Inflammatory macrophage treated with lipopolysaccharide for 1 hour (primary cell): ENCODE data around the gene ARFRP1.

Source experiments
- DNase-seq, 2 donors: peaks; one replicate each; pipeline ENCODE4 v3.0.0-alpha.2; 2020 to 2022

ARFRP1 gene

GRCh38 chr20:63701329-63702035 is 6.3 kb downstream of the ARFRP1 start:
- no peak for DNase-seq

DNA sequence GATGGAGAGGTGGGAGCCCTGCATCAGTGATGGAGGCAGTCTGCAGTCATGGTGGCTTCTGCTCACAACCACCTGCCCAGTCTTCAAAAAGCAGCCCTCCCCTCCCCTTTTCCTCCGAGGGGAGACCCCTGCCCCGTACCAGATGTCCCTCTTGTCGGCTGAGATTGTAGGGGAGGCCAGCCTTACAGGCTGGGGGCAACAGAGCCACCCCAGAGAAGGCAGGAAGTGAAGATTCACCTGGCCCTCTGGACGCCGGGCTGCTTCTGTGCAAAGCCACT is 6.8 kb downstream of the ARFRP1 start:
- no peak for DNase-seq

- no peak for DNase-seq
Observed at GRCh38 chr20:63700199-63701050, 7.4 kb downstream of the ARFRP1 start.

GRCh38 chr20:63699466-63700198 is 8.1 kb downstream of the ARFRP1 start:
- no peak for DNase-seq

DNA sequence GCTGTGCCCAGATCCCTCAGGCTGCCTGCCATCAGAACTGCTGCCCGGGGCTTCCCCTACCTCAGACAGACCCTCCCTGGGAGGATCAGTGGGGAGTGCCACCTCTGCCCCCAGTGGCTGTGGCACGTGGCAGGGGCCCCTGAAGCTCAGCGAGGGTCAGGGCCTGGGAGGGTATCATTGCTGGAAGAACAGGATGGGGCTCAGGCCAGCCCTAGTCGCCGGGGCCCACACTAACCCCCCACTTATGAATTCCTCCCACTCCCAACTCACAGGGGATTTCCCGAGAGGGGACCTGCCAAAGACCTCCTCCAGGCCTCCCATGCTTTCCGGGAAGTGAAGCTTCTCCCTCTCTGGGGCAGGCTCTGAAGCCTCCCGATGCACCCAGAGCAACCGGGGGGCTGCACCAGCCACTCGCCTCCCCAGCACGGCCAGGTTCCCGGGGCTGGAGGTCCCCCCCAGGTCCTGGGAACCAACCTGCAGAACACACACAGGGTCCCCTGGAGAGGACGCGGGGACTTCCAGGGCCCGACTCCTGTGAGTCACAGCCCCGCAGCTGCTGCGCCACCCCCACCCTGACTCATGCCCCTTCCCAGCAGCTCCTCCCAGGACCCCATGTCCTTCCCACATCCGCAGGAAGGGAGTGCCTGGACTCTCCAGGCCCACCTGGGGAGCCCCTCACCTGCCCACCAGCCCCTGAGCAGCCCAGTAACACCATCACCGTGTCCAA is 8.9 kb downstream of the ARFRP1 start:
- DNase-seq = peak; percentile 18 to 42

DNA sequence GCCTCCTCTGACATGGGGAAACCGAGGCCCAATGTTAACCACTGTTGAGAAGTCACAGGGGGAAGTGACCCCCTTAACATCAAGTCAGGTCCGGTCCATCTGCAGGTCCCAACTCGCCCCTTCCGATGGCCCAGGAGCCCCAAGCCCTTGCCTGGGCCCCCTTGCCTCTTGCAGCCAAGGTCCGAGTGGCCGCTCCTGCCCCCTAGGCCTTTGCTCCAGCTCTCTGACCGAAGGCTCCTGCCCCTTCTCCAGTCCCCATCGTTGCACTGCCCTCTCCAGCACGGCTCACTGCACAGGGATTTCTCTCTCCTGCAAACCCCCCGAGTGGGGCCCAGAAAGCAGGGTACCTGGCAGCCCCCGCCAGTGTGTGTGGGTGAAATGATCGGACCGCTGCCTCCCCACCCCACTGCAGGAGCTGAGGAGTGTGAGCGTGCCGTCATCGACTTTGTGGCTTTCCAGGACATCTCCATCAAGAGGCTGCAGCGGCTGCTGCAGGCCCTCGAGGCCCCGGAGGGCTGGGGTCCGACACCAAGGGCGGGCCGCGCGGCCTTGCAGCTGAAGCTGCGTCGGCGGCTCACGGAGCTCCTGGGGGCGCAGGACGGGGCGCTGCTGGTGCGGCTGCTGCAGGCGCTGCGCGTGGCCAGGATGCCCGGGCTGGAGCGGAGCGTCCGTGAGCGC is 9.8 kb downstream of the ARFRP1 start:
- no peak for DNase-seq

DNA sequence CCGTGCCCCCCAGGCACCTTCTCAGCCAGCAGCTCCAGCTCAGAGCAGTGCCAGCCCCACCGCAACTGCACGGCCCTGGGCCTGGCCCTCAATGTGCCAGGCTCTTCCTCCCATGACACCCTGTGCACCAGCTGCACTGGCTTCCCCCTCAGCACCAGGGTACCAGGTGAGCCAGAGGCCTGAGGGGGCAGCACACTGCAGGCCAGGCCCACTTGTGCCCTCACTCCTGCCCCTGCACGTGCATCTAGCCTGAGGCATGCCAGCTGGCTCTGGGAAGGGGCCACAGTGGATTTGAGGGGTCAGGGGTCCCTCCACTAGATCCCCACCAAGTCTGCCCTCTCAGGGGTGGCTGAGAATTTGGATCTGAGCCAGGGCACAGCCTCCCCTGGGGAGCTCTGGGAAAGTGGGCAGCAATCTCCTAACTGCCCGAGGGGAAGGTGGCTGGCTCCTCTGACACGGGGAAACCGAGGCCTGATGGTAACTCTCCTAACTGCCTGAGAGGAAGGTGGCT is 10.4 kb downstream of the ARFRP1 start:
- no peak for DNase-seq

- no peak for DNase-seq
Observed at GRCh38 chr20:63696628-63697356, 11.0 kb downstream of the ARFRP1 start, which contains the start of gene TNFRSF6B. Gene TNFRSF6B (plus strand): TSS chr20:63696652. CDS start chr20:63696768, 116 bp downstream.

- peak in 1 of 2 donors; percentile 16 for DNase-seq
Observed at GRCh38 chr20:63696306-63696627, 11.5 kb downstream of the ARFRP1 start.

DNA sequence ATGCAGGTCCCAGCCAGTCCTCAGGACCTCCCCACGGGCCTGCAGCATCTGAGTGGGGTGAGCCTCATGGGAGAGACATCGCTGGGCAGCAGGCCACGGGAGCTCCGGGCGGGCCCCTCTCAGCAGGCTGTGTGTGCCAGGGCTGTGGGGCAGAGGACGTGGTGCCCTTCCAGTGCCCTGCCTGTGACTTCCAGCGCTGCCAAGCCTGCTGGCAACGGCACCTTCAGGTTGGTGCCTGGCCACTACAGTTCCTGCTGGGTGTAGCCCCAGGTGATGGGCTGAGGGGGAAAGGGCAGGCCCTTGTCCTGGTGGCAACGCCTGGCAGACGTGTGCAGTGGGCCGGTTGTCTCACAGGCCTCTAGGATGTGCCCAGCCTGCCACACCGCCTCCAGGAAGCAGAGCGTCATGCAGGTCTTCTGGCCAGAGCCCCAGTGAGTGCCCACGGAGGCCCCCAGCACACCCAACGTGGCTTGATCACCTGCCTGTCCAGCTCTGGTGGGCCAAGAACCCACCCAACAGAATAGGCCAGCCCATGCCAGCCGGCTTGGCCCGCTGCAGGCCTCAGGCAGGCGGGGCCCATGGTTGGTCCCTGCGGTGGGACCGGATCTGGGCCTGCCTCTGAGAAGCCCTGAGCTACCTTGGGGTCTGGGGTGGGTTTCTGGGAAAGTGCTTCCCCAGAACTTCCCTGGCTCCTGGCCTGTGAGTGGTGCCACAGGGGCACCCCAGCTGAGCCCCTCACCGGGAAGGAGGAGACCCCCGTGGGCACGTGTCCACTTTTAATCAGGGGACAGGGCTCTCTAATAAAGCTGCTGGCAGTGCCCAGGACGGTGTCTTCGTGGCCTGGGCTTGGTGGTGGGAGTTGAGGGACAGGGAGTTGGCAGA is 12.1 kb downstream of the ARFRP1 start:
- no peak for DNase-seq

DNA sequence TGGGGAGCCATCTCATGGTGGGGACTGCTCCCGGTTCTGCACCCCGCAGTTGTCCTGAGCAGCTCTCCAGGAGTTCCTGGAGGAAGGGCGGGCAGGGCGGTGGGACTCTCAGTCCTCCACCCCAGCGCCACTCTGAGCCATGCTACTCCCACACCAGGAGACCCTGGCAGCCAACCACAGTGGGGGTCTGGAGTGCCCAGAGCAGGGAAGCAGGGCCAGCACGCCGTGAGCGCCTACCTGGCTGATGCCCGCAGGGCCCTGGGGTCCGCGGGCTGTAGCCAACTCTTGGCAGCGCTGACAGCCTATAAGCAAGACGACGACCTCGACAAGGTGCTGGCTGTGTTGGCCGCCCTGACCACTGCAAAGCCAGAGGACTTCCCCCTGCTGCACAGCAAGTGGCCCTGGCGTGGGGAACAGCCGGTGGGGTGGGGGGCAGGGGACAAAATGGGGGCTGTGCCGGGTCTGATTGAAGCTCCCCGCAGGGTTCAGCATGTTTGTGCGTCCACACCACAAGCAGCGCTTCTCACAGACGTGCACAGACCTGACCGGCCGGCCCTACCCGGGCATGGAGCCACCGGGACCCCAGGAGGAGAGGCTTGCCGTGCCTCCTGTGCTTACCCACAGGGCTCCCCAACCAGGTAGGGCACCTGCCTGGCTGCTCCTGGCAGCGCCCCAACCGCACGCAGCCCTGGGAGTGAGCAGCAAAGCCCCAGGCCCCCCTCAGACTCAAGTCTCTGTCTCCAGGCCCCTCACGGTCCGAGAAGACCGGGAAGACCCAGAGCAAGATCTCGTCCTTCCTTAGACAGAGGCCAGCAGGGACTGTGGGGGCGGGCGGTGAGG is 13.0 kb downstream of the ARFRP1 start:
- DNase-seq = no peak

- no peak for DNase-seq
Observed at GRCh38 chr20:63693733-63694583, 13.8 kb downstream of the ARFRP1 start.

GRCh38 chr20:63693083-63693732 is 14.6 kb downstream of the ARFRP1 start:
- no peak for DNase-seq

GRCh38 chr20:63692436-63693082 is 15.2 kb downstream of the ARFRP1 start:
- DNase-seq = no peak

GRCh38 chr20:63691711-63692435 is 15.9 kb downstream of the ARFRP1 start:
- no peak for DNase-seq

DNA sequence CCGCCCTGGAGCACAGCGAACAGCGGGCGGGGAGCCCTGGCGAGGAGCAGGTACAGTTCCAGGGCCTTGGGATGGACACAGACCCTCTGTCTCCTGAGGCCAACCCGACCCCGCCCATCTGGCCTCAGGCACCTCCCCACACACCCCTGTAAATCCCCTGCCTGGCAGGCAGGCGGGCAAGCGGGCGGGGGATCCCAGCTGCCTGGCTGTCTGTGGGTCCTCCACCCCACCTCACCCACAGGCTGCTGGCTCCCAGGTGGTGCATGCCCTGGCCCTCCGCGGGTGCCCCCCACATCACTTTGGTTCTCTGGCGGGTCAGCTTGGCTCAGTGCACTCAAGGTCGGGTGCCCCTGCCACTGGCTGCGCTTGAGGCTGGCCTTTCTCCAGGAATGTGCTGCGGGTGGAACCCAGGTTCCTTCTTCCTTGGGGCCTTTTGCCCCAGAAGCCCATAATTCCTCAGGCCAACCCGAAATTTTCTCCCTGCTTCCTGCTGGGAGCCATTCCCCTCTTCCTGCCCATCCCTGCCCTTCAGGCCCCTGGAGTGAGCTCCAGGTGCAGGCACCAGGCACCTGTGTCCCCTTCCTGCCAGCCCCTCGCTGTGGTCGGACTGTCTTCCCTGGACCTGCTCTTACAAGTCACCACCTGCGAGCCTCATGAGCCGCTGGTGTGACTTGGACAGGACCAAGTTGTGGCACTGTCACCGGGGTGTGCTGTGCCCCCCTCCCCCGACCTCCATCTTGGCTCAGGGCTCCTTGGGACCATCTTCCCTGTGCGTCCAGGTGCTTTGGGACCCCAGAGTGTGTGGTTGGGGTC is 16.7 kb downstream of the ARFRP1 start:
- DNase-seq = no peak
